Skeletal muscle satellite cell (primary cell): Measurements from ENCODE around the gene CTRB1.

ENCODE experiments used
- H3K27me3 ChIP-seq: 2 replicates; pipeline ENCODE4 v1.7.0; 2013; ENCODE audit warnings: low read length; ENCODE audit not compliant: control insufficient read depth, insufficient read depth
- H3K36me3 ChIP-seq: 2 replicates; pipeline ENCODE4 v1.7.0; 2013; ENCODE audit warnings: mild to moderate bottlenecking, control low read depth, low read length; ENCODE audit not compliant: insufficient read depth
- H3K4me1 ChIP-seq: 2 replicates; pipeline ENCODE4 v1.7.0; 2013; ENCODE audit warnings: low read length; ENCODE audit not compliant: control insufficient read depth, insufficient read depth
- H3K4me2 ChIP-seq: 2 replicates; pipeline ENCODE4 v1.7.0; 2013; ENCODE audit warnings: mild to moderate bottlenecking, low read length
- H3K4me3 ChIP-seq: 2 replicates; pipeline ENCODE4 v1.7.0; 2013; ENCODE audit warnings: low read length
- H3K9ac ChIP-seq: 2 replicates; pipeline ENCODE4 v1.7.0; 2013; ENCODE audit warnings: mild to moderate bottlenecking, low read depth, low read length, moderate library complexity
- H3K9me3 ChIP-seq: replicated peaks from 2 replicates; pipeline ENCODE4 v1.7.0; 2013; ENCODE audit warnings: mild to moderate bottlenecking, control low read depth, low read length

Gene CTRB1

GRCh38 chr16:75247249-75247648 is 28.5 kb downstream of the CTRB1 start:
- Histone ChIP-seq H3K9me3 (no peaks in the 10 kb centered on the region), H3K36me3 (peaks cover 21% of the 10 kb centered on the region), H3K9ac (peak overlapping the region; percentile 27), H3K4me2 (peak overlapping the region; percentile 99), H3K27me3 (no peaks in the 10 kb centered on the region), H3K4me3 (no peak overlapping the region), H3K4me1 (peaks cover 73% of the 10 kb centered on the region)

GRCh38 chr16:75248142-75248535 is 29.4 kb downstream of the CTRB1 start:
- H3K27me3 ChIP-seq = no peaks in the 10 kb centered on the region

GRCh38 chr16:75248536-75249380 is 30.0 kb downstream of the CTRB1 start:
- Histone ChIP-seq H3K4me2 (peak overlapping the region; percentile 99), H3K9ac (peak overlapping the region; percentile 99), H3K9me3 (no peaks in the 10 kb centered on the region), H3K4me1 (peaks cover 85% of the 10 kb centered on the region), H3K4me3 (peak overlapping the region; percentile 94), H3K36me3 (peaks cover 15% of the 10 kb centered on the region), H3K27me3 (no peaks in the 10 kb centered on the region)

More at GRCh38 chr16:75248142-75248535, 29.4 kb downstream of the CTRB1 start:
- Histone ChIP-seq H3K4me2 (peak overlapping the region; percentile 99), H3K36me3 (peaks cover 15% of the 10 kb centered on the region), H3K9ac (peak overlapping the region; percentile 27), H3K9me3 (no peaks in the 10 kb centered on the region), H3K4me3 (no peak overlapping the region), H3K4me1 (peaks cover 82% of the 10 kb centered on the region)

- H3K4me1 ChIP-seq = peaks cover 85% of the 10 kb centered on the region
- no peaks in the 10 kb centered on the region for H3K27me3 ChIP-seq
- H3K9ac ChIP-seq = peak overlapping the region; percentile 99
- H3K36me3 ChIP-seq = peaks cover 14% of the 10 kb centered on the region
- H3K9me3 ChIP-seq = no peaks in the 10 kb centered on the region
- H3K4me2 ChIP-seq = peak overlapping the region; percentile 99
- peak overlapping the region; percentile 94 for H3K4me3 ChIP-seq
Observed at GRCh38 chr16:75249441-75249840, 30.7 kb downstream of the CTRB1 start.

GRCh38 chr16:75250089-75250808 is 31.5 kb downstream of the CTRB1 start:
- peaks cover 85% of the 10 kb centered on the region for H3K4me1 ChIP-seq
- no peaks in the 10 kb centered on the region for H3K27me3 ChIP-seq
- peaks cover 12% of the 10 kb centered on the region for H3K36me3 ChIP-seq
- H3K9me3 ChIP-seq = no peaks in the 10 kb centered on the region
- peak overlapping the region; percentile 94 for H3K4me3 ChIP-seq
- peak overlapping the region; percentile 99 for H3K4me2 ChIP-seq
- H3K9ac ChIP-seq = peak overlapping the region; percentile 99

GRCh38 chr16:75250809-75251279 is 32.1 kb downstream of the CTRB1 start:
- Histone ChIP-seq H3K4me3 (peak overlapping the region; percentile 94), H3K36me3 (peaks cover 12% of the 10 kb centered on the region), H3K9ac (peak overlapping the region; percentile 99), H3K9me3 (no peaks in the 10 kb centered on the region), H3K4me1 (peaks cover 82% of the 10 kb centered on the region), H3K4me2 (peak overlapping the region; percentile 99), H3K27me3 (no peaks in the 10 kb centered on the region)

- no peaks in the 10 kb centered on the region for H3K9me3 ChIP-seq
- H3K9ac ChIP-seq = peak within 1 kb of the TSS; percentile 99
- peaks cover 82% of the 10 kb centered on the region for H3K4me1 ChIP-seq
- H3K27me3 ChIP-seq = no peaks in the 10 kb centered on the region
- H3K4me3 ChIP-seq = peak within 1 kb of the TSS; percentile 94
- H3K4me2 ChIP-seq = peak within 1 kb of the TSS; percentile 99
- H3K36me3 ChIP-seq = peaks cover 12% of the 10 kb centered on the region
Observed at GRCh38 chr16:75251280-75252048, 32.7 kb downstream of the CTRB1 start, which contains the start of gene BCAR1. BCAR1 (minus strand) TSS chr16:75251624; CDS start chr16:75251482, 142 bp downstream.

GRCh38 chr16:75252049-75252864 is 33.5 kb downstream of the CTRB1 start:
- Histone ChIP-seq H3K4me1 (peaks cover 82% of the 10 kb centered on the region), H3K4me3 (peak overlapping the region; percentile 55), H3K36me3 (peaks cover 12% of the 10 kb centered on the region), H3K27me3 (no peaks in the 10 kb centered on the region), H3K9me3 (no peaks in the 10 kb centered on the region), H3K9ac (peak overlapping the region; percentile 73), H3K4me2 (peak overlapping the region; percentile 75)

GRCh38 chr16:75252946-75253911 is 34.4 kb downstream of the CTRB1 start:
- Histone ChIP-seq H3K4me2 (peak overlapping the region; percentile 75), H3K9me3 (no peaks in the 10 kb centered on the region), H3K36me3 (peaks cover 15% of the 10 kb centered on the region), H3K4me3 (peak overlapping the region; percentile 49), H3K27me3 (no peaks in the 10 kb centered on the region), H3K4me1 (peaks cover 81% of the 10 kb centered on the region), H3K9ac (peak overlapping the region; percentile 73)
